Memory B cell (primary cell): Measurements from ENCODE around the gene GAMT.
A peak's percentile ranks its signal among the peaks of the same experiment; 100 is the strongest.

ENCODE experiments used
- ATAC-seq: fragments of 150-1000 bp; cut with Tn5 transposase; 2 replicates; pipeline ENCODE4 v1.10.0; 2021; ENCODE audit warnings: low read depth, mild to moderate bottlenecking, moderate library complexity
- DNase-seq, 2 donors: peaks; one replicate each; pipeline ENCODE4 v3.0.0; 2022; ENCODE audit warnings: low spot score in 2 of 2
- H3K27ac Mint-ChIP-seq: one replicate; pipeline ENCODE4 v1.8.0; 2022; ENCODE audit warnings: mild to moderate bottlenecking, moderate library complexity, mixed read lengths
- H3K27me3 Mint-ChIP-seq: one replicate; pipeline ENCODE4 v1.8.0; 2022; ENCODE audit warnings: mixed read lengths
- H3K36me3 Mint-ChIP-seq: one replicate; pipeline ENCODE4 v1.8.0; 2022; ENCODE audit warnings: mild to moderate bottlenecking, mixed read lengths
- H3K4me1 Mint-ChIP-seq: one replicate; pipeline ENCODE4 v1.8.0; 2022; ENCODE audit warnings: mixed read lengths
- H3K4me3 Mint-ChIP-seq: one replicate; pipeline ENCODE4 v1.8.0; 2022; ENCODE audit warnings: mild to moderate bottlenecking, moderate library complexity, mixed read lengths
- H3K9me3 Mint-ChIP-seq: one replicate; pipeline ENCODE4 v1.8.0; 2022; ENCODE audit warnings: mixed read lengths

Gene GAMT

DNA sequence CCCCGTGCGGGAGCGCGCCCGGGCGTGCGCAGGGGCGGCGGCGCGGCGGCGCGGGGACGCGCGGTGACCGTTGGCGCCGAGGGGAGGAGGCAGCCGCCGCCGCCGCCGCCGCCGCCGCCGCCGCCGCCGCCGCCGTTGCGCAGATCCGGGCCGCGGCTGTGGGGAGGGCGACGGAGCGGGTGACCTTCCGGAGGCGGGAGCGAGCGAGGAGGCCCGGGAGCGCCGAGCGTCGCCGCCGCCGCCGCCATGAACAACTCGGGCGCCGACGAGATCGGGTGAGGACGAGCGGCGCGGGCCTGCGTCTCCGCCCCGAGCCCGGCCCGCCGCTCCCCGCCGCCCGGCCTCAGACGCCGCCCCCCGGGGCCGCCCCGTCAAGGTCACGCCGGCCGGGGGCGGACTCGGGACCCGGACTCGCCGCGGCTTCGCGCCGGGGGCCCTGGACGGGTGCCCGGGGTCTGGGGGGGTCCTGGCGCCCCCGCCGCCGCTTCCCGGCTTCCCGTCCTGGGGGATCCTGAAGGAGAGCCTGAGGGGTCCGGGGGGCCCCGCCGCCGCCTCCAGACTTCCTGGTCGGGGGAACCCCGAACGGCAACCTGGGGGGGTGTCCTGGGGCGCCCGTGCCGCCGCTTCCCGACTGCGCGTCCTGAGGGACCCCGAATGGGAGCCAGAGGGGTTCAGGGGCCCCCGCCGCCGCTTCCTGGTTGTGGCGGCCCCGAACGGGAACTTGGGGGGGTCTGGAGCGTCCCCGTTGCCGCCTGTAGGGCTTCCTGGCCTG is 6.4 kb upstream of the GAMT start, which contains the start of gene DAZAP1:
Gene DAZAP1, plus strand, starts transcription at position 59 of the 772 bp plus-strand sequence. Its CDS starts 188 bp downstream, at position 247.
- H3K27me3 Mint-ChIP-seq: peaks cover 9% of the 10 kb centered on the region
- peak within 1 kb of the TSS; percentile 87 for H3K27ac Mint-ChIP-seq
- ATAC-seq (no peak), DNase-seq (peak; percentile 38 to 69)
- H3K4me3 Mint-ChIP-seq: peak within 1 kb of the TSS; percentile 88
- H3K9me3 Mint-ChIP-seq: no peaks in the 10 kb centered on the region
- H3K36me3 Mint-ChIP-seq: no peaks in the 10 kb centered on the region
- H3K4me1 Mint-ChIP-seq: peaks cover 33% of the 10 kb centered on the region

DNA sequence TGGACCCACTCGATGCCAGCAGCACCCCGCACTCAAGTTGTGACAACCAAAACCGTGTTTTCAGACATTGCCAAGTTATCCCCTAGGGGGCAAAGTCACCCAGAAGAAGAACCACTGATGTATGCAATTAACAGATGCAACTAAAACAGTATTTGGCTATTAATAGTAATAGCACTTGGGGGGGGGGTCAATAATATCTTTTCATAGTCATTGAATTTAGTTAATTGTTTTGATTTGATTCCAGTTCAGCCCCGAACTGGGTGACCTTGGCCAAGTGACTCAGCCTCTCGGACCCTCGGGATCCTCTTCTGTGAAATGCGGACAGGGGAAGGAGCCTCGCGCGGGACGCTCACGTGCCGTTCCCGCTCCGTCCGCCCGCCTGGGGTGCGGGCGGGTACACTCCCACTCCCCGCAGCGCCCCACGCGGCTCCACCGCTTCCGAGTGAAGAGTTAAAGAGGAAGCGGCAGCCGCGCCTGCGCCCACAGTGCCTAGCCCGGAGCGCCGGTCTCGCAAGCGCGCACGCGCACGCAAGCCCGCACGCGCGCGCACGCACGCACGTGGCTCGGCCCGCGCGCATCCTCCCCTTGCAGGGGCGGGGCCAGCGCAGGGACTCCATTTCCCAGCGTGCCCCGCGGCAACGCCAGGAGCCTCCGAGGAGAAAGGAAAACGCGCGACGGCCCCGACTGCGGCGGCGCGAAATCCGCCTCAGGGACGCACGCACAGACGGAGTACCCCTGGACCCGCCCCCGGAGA is 5.6 kb upstream of the GAMT start:
- Mint-ChIP-seq H3K9me3 (no peaks in the 10 kb centered on the region), H3K27ac (peak overlapping the region; percentile 87), H3K36me3 (no peaks in the 10 kb centered on the region), H3K27me3 (peaks cover 13% of the 10 kb centered on the region), H3K4me3 (peak overlapping the region; percentile 82), H3K4me1 (peaks cover 35% of the 10 kb centered on the region)
- peak; percentile 99 for DNase-seq
- peak; percentile 78 for ATAC-seq

DNA sequence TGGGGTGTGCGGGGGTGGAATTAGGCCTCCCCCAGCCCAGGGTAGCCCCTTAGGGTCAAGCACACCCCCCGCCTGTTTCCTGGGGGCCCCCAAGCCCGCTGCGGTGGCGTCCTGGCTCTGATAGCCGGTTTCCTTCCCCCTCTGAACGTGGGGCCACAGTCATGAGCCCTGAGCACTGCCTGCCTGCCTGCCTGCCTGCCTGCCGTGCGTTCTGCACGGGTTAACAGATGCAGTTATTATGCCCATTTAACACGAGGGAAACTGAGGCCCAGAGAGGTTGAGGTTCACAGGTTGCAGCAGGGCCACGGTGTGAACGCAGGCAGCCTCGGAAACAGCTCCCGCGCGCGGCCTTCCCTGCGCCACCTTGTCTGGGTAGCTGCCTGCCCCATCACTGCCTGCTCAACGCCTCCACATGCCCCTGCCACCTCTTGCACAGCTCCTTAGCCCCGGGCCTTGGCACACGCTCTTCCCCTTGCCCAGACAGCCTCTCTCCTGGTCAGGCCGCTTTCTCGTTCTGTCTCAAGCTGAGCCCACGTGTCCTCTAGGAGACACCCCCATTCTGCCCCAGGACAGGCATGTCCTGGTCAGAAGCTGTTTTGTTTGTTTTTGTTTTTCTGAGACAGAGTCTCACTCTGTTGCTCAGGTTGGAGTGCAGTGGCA is 1.2 kb upstream of the GAMT start:
- no peaks in the 10 kb centered on the region for H3K9me3 Mint-ChIP-seq
- ATAC-seq: no peak
- H3K27me3 Mint-ChIP-seq: peaks cover 13% of the 10 kb centered on the region
- H3K4me3 Mint-ChIP-seq: peak overlapping the region; percentile 69
- DNase-seq: no peak
- H3K4me1 Mint-ChIP-seq: peaks cover 12% of the 10 kb centered on the region
- H3K27ac Mint-ChIP-seq: no peak overlapping the region
- H3K36me3 Mint-ChIP-seq: no peaks in the 10 kb centered on the region

DNA sequence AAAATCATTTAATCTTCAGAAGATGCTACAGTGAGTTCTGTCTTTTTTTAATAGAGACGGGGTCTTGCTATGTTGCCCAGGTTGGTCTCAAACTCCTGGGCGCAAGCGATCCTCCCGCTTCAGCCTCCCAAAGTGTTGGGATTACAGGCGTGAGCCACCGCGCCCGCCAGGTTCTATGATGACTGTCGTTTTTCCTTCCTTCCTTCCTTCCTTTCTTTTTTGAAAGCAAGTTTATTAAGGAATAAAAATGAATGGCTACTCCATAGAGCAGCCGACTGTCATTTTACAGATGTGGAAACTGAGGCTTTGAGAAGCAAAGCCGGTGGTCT is 511 bp upstream of the GAMT start:
- peak overlapping the region; percentile 56 for H3K4me3 Mint-ChIP-seq
- no peaks in the 10 kb centered on the region for H3K9me3 Mint-ChIP-seq
- no peaks in the 10 kb centered on the region for H3K36me3 Mint-ChIP-seq
- peaks cover 13% of the 10 kb centered on the region for H3K27me3 Mint-ChIP-seq
- ATAC-seq (no peak), DNase-seq (no peak)
- H3K4me1 Mint-ChIP-seq: peaks cover 12% of the 10 kb centered on the region
- no peak overlapping the region for H3K27ac Mint-ChIP-seq

DNA sequence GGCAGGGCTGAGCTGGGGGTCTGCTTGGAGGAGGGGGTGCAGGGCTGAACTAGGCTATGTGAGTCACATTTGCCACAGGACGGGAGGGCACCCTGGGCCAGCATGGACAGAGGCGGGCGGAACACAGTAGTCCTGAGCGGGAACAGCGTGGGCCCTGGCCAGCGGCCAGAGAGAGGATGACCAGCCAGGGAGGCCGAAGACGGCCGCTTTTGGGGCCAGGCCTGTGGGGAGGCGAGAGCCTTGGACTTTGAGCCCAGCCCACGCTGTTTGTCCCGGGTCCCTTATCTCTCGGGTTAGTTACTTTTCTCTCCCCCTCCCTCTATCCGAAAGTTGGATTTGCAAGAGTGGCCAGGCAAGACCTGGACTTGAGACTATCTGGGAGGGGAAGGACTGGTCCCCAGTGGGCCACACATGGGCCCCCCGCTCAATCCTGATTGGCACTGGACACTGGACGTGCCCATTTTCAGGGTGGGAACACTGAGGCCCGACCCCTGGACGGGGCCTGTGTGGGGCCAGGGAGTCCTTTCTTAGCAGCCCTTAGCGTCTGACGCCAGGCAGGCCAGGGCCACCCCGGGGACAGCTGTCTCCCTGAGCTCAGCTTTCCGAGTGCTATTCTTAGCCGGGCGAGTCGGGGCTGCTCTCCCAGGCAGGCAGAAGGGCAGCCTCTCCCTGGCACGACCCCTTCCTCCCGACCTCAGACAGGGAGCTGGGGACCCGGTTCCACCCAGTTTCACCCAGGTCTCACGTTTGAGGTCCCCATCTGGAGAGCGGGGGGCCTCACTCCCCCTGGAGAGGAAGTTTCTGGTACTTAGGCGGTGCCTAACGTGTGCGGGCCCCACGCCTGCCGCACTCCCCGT is 833 bp downstream of the GAMT start:
- ATAC-seq: peak; percentile 31
- Mint-ChIP-seq H3K4me3 (peak overlapping the region; percentile 75), H3K27me3 (peaks cover 13% of the 10 kb centered on the region), H3K9me3 (no peaks in the 10 kb centered on the region), H3K36me3 (no peaks in the 10 kb centered on the region), H3K4me1 (peaks cover 10% of the 10 kb centered on the region), H3K27ac (no peak overlapping the region)
- no peak for DNase-seq

DNA sequence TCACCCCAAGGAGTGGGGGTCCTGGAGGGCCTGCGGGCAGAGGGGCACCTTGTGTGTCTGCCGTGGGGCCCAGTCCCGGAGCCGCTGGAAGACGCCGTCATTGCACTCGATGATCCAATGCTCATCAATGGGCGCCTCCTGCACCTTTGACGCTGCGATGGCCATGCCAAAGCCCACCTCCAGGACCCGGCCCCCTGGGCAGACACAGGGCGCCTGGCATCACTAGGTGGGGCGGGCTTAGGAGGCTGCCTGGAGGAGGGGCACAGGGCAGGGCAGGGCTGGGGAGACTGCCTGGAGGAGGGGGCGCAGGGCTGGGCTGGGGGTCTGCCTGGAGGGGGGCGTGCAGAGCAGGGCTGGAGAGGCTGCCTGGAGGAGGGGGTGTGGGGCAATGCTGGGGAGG is 1.6 kb downstream of the GAMT start:
- H3K4me3 Mint-ChIP-seq: no peak overlapping the region
- H3K27ac Mint-ChIP-seq: no peak overlapping the region
- ATAC-seq (no peak), DNase-seq (no peak)
- peaks cover 10% of the 10 kb centered on the region for H3K4me1 Mint-ChIP-seq
- H3K36me3 Mint-ChIP-seq: no peaks in the 10 kb centered on the region
- no peaks in the 10 kb centered on the region for H3K9me3 Mint-ChIP-seq
- peaks cover 13% of the 10 kb centered on the region for H3K27me3 Mint-ChIP-seq

DNA sequence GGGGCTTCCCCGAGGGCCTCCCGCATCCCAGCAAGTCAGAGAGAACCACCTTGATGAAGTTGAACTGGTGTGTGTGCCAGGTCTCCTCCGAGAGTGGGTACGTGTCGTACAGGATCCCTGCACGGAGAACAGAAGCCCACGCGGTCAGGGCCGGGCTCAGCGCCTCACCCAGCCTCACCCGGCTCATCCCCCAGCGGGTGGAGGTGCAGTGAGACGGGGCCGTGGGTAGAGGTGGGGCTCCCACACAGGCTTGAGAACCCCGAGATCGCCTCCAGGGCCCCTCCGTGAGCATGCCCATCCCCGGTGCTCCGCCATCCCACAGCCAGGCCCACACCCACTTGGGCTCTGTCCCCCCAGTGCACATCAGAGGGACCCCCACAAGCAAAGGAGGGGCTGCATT is 2.3 kb downstream of the GAMT start:
- peaks cover 10% of the 10 kb centered on the region for H3K4me1 Mint-ChIP-seq
- DNase-seq (no peak), ATAC-seq (no peak)
- peaks cover 10% of the 10 kb centered on the region for H3K27me3 Mint-ChIP-seq
- no peaks in the 10 kb centered on the region for H3K9me3 Mint-ChIP-seq
- no peaks in the 10 kb centered on the region for H3K36me3 Mint-ChIP-seq
- H3K27ac Mint-ChIP-seq: no peak overlapping the region
- no peak overlapping the region for H3K4me3 Mint-ChIP-seq

DNA sequence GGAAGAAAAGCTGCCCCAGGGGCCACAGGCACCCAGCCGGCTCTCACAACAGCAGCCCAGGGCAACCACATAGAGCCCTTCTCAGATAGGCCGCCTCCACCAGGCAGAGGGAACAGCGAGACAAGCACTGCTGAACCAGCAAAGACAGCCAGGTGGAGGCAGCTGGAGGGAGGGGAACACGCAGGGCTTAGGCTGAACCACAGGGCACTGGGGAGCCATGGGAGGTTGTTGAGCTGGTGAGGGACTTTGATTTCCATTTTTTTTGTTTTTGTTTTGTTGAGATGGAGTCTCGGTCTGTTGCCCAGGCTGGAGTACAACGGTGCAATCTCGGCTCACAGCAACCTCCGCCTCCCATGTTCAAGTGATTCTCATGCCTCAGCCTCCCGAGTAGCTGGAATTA is 3.5 kb downstream of the GAMT start:
- DNase-seq: no peak
- peaks cover 5% of the 10 kb centered on the region for H3K27me3 Mint-ChIP-seq
- H3K4me1 Mint-ChIP-seq: peaks cover 7% of the 10 kb centered on the region
- no peak for ATAC-seq
- H3K36me3 Mint-ChIP-seq: no peaks in the 10 kb centered on the region
- no peak overlapping the region for H3K4me3 Mint-ChIP-seq
- no peaks in the 10 kb centered on the region for H3K9me3 Mint-ChIP-seq
- H3K27ac Mint-ChIP-seq: no peak overlapping the region

DNA sequence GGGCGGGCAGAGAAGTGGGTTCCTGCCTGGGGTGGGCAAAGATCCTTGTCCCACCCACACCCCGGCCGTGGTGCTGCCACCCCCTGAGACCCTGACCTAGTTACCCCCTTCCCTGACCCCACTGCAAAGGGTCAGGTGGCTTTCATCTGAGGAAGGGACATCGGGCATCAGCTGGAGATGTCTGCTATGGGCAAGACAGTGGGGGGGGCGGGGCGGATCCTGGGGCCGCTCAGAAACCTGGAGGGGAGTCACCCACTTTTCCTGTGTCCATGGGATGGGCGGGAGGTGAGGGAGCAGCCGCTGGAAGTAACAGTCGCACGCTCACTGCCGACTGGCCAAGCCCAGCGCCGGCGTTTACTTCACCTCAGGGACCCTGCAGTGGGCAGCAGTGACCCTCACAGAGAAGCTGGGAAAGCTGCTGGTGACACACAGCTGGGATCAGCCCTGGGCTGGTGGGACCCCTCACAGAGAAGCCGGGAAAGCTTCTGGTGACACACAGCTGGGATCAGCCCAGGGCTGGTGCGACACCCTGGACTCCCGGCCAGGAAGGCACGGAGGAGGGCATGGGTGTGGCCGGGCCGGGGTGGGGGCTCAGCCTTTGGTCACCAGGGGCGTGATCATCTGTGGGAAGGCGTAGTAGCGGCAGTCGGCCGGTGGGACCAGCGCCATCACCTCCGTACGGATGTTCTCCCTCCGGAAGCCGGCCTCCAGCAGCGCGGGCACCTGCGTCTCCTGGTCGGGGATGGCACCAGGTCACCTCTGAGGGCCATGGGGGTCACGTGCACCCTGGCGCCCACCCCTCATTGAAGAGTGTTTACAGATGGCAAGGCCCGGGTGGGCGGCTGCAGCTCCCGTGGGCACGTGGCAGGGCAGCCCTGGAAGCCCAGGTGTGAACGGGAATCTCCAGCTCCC is 4.3 kb downstream of the GAMT start:
- peaks cover 3% of the 10 kb centered on the region for H3K4me1 Mint-ChIP-seq
- no peak overlapping the region for H3K4me3 Mint-ChIP-seq
- H3K27me3 Mint-ChIP-seq: no peaks in the 10 kb centered on the region
- H3K36me3 Mint-ChIP-seq: peaks cover 4% of the 10 kb centered on the region
- no peaks in the 10 kb centered on the region for H3K9me3 Mint-ChIP-seq
- no peak for ATAC-seq
- DNase-seq: no peak
- no peak overlapping the region for H3K27ac Mint-ChIP-seq

DNA sequence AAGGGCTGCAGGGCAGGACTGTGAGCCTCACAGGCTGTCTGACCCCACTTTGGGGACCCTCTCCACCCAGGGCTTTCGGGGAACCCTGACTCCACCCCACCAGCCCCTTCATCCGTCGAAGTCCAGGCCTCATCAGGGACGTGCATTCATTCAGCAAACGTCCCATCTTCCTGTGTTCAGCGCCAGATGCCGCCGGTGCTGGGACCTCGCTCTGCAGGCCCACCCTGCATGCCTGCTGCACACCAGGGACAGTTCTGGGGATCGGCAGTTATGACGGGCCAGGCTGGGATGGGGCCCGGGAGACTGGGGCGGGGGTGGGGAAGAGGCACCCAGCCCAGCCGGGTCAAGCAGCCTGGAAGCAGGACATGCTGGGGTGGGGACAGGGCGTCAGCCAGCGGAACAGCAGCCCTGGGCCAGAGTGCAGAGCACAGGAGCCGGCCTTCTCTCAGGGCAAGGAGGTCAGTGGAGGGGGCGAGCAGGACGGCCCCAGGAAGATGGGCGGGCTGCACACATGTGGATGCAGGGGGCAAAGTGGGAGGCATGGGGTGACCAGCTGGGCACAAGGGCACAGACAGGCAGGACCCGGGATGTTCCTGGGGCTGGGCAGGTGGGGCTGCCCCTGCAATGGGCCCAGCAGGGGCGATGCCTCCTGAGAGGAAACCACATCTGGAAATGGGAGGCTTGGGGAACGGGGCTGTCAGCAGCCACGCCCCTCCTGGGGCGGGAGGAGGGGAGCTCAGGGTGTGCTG is 5.1 kb downstream of the GAMT start:
- DNase-seq: no peak
- H3K4me1 Mint-ChIP-seq: peaks cover 3% of the 10 kb centered on the region
- H3K27me3 Mint-ChIP-seq: no peaks in the 10 kb centered on the region
- no peak for ATAC-seq
- no peak overlapping the region for H3K4me3 Mint-ChIP-seq
- H3K36me3 Mint-ChIP-seq: peaks cover 4% of the 10 kb centered on the region
- H3K9me3 Mint-ChIP-seq: no peaks in the 10 kb centered on the region
- no peak overlapping the region for H3K27ac Mint-ChIP-seq

DNA sequence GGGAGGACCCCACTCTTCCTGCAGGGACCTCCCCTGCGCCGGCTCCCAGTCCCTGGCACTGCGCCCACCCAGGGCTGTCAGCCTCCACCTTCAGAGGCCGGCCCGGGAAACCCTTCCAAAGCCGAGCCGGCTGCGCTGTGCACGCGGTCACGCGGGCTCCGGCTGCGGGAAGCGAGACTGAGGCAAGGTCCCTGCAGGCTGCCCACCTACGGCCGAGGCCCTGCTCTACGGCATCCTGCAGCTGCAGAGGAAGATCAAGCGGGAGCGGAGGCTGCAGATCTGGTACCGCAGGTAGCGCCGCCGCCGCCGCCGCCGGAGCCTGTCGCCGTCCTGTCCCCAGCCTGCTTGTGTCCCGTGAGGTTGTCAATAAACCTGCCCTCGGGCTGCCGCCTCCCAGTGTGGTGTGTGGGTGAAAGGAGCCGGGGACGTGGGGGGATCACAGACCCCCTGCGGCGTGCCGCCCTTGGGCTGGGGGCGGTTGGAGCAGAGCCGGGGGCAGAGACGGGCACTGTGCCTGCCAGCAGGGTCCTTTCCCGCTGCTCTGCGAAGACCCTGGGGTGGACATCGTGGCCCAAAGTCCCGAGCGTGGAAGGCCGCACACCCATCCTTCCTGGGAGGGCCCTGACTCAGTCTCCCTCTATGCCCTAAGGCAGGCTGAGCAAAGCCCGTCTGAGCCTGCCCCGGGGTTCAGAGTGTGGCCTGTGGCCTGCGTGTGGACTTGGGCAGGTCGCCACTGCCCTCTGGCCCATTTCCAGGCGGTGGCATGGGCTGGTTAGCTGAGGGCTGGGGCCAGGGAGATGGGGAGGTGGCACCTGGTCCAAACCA is 5.9 kb downstream of the GAMT start:
- Mint-ChIP-seq H3K4me3 (no peak overlapping the region), H3K27me3 (no peaks in the 10 kb centered on the region), H3K36me3 (peaks cover 8% of the 10 kb centered on the region), H3K9me3 (no peaks in the 10 kb centered on the region), H3K4me1 (peaks cover 3% of the 10 kb centered on the region), H3K27ac (no peak overlapping the region)
- no peak for ATAC-seq
- no peak for DNase-seq
